A549 (cell line): Measurements from ENCODE around the gene TENM3.

Experiments used
- EHF ChIP-seq: fragments of 250-450 bp; sonication (Bioruptor Pico); IDR thresholded peaks from 2 replicates; pipeline ENCODE4 v1.5.0; 2020; ENCODE audit warnings: mild to moderate bottlenecking
- ESRRA ChIP-seq: fragments of 150-350 bp; IDR thresholded peaks from 2 replicates; pipeline ENCODE4 v1.6.1; 2014; ENCODE audit warnings: mild to moderate bottlenecking, low read length, borderline replicate concordance
- MAFK ChIP-seq: fragments of 450-650 bp; IDR thresholded peaks from 2 replicates; pipeline ENCODE4 v1.6.1; 2014; ENCODE audit not compliant: partially characterized antibody
- MAX ChIP-seq: IDR thresholded peaks from 2 replicates; pipeline ENCODE4 v1.6.1; 2012
- MAZ ChIP-seq: fragments of 150-350 bp; IDR thresholded peaks from 2 replicates; pipeline ENCODE4 v1.6.1; 2014; ENCODE audit warnings: antibody characterized with exemption, low read depth, low read length, borderline replicate concordance
- POLR2A ChIP-seq: IDR thresholded peaks from 2 replicates; pipeline ENCODE4 v1.6.1; 2012; ENCODE audit warnings: mild to moderate bottlenecking, low read length
- RAD21 ChIP-seq, 2 experiments: fragments of >200 bp in 1 of 2; sonication (Bioruptor Twin) in 1 of 2; formaldehyde crosslinking in 1 of 2; IDR thresholded peaks in 1 of 2; conservative IDR thresholded peaks in 1 of 2; 2 replicates in 1 of 2; 3 replicates in 1 of 2; pipeline ENCODE4 v1.6.1; 2012 to 2018; ENCODE audit warnings: inconsistent platforms in 1 of 2
- RFX5 ChIP-seq: fragments of 450-650 bp; IDR thresholded peaks from 2 replicates; pipeline ENCODE4 v1.7.1; 2014; ENCODE audit warnings: antibody characterized with exemption, mild to moderate bottlenecking, moderate library complexity
- TF ChIP-seq, protein P1 (sequence below): fragments of >200 bp; sonication (Bioruptor Twin); formaldehyde crosslinking; IDR thresholded peaks from 3 replicates; pipeline ENCODE4 v1.6.1; 2016
- TF ChIP-seq, protein P2 (sequence below): fragments of >200 bp; sonication (Bioruptor Twin); formaldehyde crosslinking; IDR thresholded peaks from 3 replicates; pipeline ENCODE4 v1.5.1; 2016

GRCh38 chr4:182552948-182553347 lies 309.7 kb downstream of the TENM3 start:
- TF ChIP-seq MAZ (no peak), MAX (no peak), ESRRA (no peak), POLR2A (no peak), RFX5 (no peak), RAD21 (conservative IDR thresholded peaks at IDR 0.05 in 1 of 2, IDR thresholded peaks at IDR 0.05 in 1 of 2) (no peak), MAFK (no peak), EHF (no peak)
- TF ChIP-seq, protein P1, sequence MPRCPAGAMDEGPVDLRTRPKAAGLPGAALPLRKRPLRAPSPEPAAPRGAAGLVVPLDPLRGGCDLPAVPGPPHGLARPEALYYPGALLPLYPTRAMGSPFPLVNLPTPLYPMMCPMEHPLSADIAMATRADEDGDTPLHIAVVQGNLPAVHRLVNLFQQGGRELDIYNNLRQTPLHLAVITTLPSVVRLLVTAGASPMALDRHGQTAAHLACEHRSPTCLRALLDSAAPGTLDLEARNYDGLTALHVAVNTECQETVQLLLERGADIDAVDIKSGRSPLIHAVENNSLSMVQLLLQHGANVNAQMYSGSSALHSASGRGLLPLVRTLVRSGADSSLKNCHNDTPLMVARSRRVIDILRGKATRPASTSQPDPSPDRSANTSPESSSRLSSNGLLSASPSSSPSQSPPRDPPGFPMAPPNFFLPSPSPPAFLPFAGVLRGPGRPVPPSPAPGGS = no peak
- TF ChIP-seq, protein P2, sequence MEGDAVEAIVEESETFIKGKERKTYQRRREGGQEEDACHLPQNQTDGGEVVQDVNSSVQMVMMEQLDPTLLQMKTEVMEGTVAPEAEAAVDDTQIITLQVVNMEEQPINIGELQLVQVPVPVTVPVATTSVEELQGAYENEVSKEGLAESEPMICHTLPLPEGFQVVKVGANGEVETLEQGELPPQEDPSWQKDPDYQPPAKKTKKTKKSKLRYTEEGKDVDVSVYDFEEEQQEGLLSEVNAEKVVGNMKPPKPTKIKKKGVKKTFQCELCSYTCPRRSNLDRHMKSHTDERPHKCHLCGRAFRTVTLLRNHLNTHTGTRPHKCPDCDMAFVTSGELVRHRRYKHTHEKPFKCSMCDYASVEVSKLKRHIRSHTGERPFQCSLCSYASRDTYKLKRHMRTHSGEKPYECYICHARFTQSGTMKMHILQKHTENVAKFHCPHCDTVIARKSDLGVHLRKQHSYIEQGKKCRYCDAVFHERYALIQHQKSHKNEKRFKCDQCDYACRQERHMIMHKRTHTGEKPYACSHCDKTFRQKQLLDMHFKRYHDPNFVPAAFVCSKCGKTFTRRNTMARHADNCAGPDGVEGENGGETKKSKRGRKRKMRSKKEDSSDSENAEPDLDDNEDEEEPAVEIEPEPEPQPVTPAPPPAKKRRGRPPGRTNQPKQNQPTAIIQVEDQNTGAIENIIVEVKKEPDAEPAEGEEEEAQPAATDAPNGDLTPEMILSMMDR = no peak
